ENCODE data around the gene ANGPTL2. TPM values are rescaled to one million over a fixed set of nuclear protein-coding genes. Genes with fewer than 3 reads are reported as not detected.

The ANGPTL2 gene
- total RNA-seq, 4 donors from 2014 or later = 5.9 to 12.6 (median 8.7) TPM

GRCh38 chr9:127092041-127092608 lies 30.3 kb downstream of the ANGPTL2 start:
- Histone ChIP-seq H3K9me3 (no peaks in the 10 kb centered on the region), H3K4me3 (replicated peaks in 1 of 3) (no peak overlapping the region), H3K4me1 (peaks cover 0 to 4% of the 10 kb centered on the region in 2 donors), H3K27me3 (no peaks in the 10 kb centered on the region), H3K36me3 (peaks cover 0 to 5% of the 10 kb centered on the region in 2 donors), H3K27ac (no peak overlapping the region)
- intact Hi-C loops (cut with DNase I) = no loop called here
- DNase-seq = no peak
- TF ChIP-seq POLR2A (IDR thresholded peaks at IDR 0.05) (no peak), CTCF (IDR thresholded peaks at IDR 0.05) (no peak)
- WGBS, 2 donors = 89 to 91% methylated on average over 11 of the region's 11 CpGs

DNA sequence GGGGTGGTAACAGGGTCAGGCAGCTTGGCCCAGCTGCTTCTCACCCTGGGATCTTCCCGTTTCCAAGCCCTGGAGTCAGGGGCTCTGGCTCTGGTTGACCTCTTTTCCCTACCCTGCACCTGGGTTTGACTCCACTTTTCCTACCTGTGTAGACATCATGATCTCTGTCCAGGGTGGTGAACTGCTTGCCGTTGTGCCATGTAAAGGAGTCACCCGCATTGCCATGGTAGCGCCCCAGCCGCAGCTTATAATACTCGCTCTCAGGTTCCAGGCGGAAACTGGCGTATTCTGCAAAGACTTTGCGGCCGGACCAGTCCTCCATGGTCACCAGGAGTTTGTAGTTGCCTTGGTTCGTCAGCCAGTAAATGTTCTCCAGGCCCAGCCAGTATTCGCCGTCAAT lies 30.9 kb downstream of the ANGPTL2 start:
- Histone ChIP-seq H3K4me3 (replicated peaks in 1 of 3) (no peak overlapping the region), H3K4me1 (peaks cover 0 to 4% of the 10 kb centered on the region in 2 donors), H3K27ac (no peak overlapping the region), H3K36me3 (peaks cover 0 to 5% of the 10 kb centered on the region in 2 donors), H3K9me3 (no peaks in the 10 kb centered on the region), H3K27me3 (no peaks in the 10 kb centered on the region)
- DNase-seq = no peak
- TF ChIP-seq CTCF (IDR thresholded peaks at IDR 0.05) (no peak), POLR2A (IDR thresholded peaks at IDR 0.05) (no peak)
- 91 to 92% methylated on average over 13 of the region's 13 CpGs for WGBS, 2 donors
- intact Hi-C loops (cut with DNase I) = no loop called here

GRCh38 chr9:127090341-127090985 lies 32.0 kb downstream of the ANGPTL2 start:
- Histone ChIP-seq H3K4me3 (replicated peaks in 1 of 3) (no peak overlapping the region), H3K36me3 (peaks cover 0 to 5% of the 10 kb centered on the region in 2 donors), H3K27me3 (no peaks in the 10 kb centered on the region), H3K27ac (peak overlapping the region in 1 of 3 donors; percentile 14), H3K4me1 (peaks cover 0 to 4% of the 10 kb centered on the region in 2 donors), H3K9me3 (no peaks in the 10 kb centered on the region)
- 80 to 97% methylated on average over 5 of the region's 6 CpGs for WGBS, 2 donors
- no peak for TF ChIP-seq CTCF (IDR thresholded peaks at IDR 0.05)
- intact Hi-C loops (cut with DNase I) = no loop called here
- DNase-seq = no peak

GRCh38 chr9:127089631-127090081 lies 32.8 kb downstream of the ANGPTL2 start:
- no peak for DNase-seq
- H3K36me3 ChIP-seq = peaks cover 0 to 5% of the 10 kb centered on the region in 2 donors
- intact Hi-C loops (cut with DNase I) = no loop called here

More at GRCh38 chr9:127089631-127090081, 32.8 kb downstream of the ANGPTL2 start:
- Histone ChIP-seq H3K4me3 (replicated peaks in 1 of 3) (no peak overlapping the region), H3K27me3 (no peaks in the 10 kb centered on the region), H3K27ac (peak overlapping the region in 1 of 3 donors; percentile 14), H3K4me1 (peaks cover 0 to 4% of the 10 kb centered on the region in 2 donors), H3K9me3 (no peaks in the 10 kb centered on the region)
- WGBS, 2 donors = 87 to 98% methylated on average over 6 of the region's 6 CpGs
- TF ChIP-seq CTCF (IDR thresholded peaks at IDR 0.05) = no peak
- TF ChIP-seq POLR2A (IDR thresholded peaks at IDR 0.05) = no peak
